ENCODE results near the gene RCAN1.

DNA sequence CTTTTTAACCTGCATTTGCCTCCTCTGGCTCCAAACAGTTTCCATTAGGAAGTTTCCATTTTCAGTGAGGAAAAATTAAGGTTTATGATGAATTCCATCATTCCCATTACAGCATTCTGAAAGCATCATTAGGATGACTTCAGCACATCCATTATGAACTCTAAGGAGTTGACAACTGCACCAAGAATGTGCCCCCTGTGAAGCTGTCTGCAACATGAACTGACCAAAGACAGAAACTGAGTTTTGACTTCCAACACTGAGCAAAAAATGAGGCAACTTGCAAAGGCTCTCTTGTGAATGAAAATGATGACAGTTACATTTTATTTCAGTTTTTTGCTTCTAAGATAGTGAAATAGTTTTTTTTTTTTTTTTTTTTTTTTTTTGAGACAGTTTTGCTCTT is 84.7 kb downstream of the RCAN1 start:
- TF ChIP-seq, protein P1, sequence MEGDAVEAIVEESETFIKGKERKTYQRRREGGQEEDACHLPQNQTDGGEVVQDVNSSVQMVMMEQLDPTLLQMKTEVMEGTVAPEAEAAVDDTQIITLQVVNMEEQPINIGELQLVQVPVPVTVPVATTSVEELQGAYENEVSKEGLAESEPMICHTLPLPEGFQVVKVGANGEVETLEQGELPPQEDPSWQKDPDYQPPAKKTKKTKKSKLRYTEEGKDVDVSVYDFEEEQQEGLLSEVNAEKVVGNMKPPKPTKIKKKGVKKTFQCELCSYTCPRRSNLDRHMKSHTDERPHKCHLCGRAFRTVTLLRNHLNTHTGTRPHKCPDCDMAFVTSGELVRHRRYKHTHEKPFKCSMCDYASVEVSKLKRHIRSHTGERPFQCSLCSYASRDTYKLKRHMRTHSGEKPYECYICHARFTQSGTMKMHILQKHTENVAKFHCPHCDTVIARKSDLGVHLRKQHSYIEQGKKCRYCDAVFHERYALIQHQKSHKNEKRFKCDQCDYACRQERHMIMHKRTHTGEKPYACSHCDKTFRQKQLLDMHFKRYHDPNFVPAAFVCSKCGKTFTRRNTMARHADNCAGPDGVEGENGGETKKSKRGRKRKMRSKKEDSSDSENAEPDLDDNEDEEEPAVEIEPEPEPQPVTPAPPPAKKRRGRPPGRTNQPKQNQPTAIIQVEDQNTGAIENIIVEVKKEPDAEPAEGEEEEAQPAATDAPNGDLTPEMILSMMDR (conservative IDR thresholded peaks at IDR 0.05; ENCODE audit: low read depth, low read length), result no peak
- TF ChIP-seq EZH2 (IDR thresholded peaks at IDR 0.05; ENCODE audit: borderline replicate concordance, low read depth, low read length, poor library complexity, severe bottlenecking), result no peak
